HCEC 1CT (cell line): ENCODE measurements around the gene ARMC9.

Source experiments
- DNase-seq: peaks from one replicate; pipeline ENCODE4 v3.0.0-alpha.2; 2017

Gene ARMC9

GRCh38 chr2:231318436-231318835 lies 120.0 kb downstream of the ARMC9 start:
- no peak for DNase-seq

GRCh38 chr2:231318954-231319353 lies 120.5 kb downstream of the ARMC9 start:
- no peak for DNase-seq

DNA sequence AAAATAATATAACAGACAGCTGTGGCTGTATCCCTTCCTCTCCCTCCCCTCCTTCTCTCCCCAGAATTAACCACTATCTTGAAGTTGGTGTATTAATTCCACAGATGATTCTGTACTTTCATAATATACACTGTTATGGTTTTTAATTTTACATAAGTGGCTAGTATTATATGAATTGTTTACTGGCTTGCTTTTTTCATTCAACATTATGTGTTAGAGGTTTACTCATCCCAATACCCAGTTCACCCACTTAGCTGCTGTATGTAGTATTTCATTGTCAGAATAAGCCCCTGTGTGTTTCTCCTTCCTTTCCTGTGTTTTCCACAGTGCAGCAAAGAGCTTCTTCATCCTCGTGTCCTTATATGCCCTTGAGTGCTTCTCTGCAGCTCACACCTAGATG lies 121.4 kb downstream of the ARMC9 start:
- no peak for DNase-seq

- no peak for DNase-seq
These were observed 122.6 kb downstream of the ARMC9 start for GRCh38 chr2:231321021-231321420.

GRCh38 chr2:231321556-231322334 lies 123.3 kb downstream of the ARMC9 start:
- no peak for DNase-seq

- DNase-seq, result no peak
These were observed 124.9 kb downstream of the ARMC9 start for GRCh38 chr2:231323316-231323715.

DNA sequence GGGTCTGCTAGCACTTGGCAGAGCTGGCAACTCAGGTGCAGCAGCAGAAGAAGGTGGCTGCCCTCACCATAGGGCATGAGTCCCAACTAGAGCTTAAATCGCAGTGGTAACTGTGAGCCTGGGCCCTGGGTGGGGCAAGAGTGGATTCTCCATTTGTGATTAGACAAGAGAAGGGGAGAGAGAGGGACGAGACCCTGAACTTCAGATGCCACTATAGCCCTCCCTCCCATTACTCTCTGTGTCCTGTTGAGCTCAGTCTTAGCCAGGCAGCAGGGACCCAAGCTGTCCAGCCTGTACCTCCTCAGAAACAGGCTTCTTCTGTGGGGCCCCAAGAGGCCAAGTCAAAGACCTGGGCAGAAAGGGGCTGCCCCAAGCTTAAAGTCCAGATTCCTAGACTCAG lies 127.4 kb downstream of the ARMC9 start:
- DNase-seq, result no peak

- DNase-seq, result no peak
These were observed 128.0 kb downstream of the ARMC9 start for GRCh38 chr2:231326404-231326803.

DNA sequence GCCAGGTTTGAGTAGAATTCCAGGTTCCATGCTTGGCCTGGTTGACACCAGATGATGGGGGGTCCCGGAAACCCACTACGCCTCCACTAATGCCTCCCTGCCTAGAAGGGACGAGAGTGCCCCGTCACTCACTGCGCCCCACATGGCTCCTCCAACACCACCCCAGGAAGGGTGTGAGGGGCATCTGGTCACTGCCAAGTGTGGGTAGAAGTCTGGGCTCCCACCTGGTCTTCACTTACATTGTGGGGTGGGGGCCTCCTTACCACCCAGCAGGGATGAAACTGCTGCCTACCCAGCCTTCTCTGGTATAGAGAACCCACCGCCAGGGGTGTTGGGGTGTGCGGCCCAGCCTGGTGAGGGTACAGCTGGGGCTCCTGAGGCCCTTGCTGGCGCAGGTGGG lies 131.9 kb downstream of the ARMC9 start:
- DNase-seq, result no peak

DNA sequence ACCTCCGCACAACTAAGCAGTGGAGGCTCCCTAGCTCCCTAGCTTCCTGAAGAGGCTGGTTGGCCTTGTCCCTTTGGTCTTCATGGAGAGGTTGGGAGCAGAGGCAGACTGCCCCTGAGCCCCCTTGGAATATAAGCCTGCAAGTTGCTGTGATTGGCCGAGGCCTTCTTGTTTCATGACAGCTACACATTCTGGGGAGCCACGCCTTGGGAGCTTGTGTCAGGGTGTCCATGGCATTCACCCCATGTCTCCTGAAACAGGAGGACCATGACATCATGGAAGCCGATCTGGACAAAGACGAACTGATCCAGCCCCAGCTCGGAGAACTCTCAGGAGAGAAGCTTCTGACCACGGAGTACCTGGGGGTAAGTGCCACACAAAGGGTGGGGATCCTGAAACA lies 133.1 kb downstream of the ARMC9 start:
- DNase-seq, result no peak

- no peak for DNase-seq
These were observed 134.0 kb downstream of the ARMC9 start for GRCh38 chr2:231332388-231332787.

- peak; percentile 10 for DNase-seq
These were observed 134.6 kb downstream of the ARMC9 start for GRCh38 chr2:231332872-231333500.

GRCh38 chr2:231334179-231334930 lies 135.9 kb downstream of the ARMC9 start:
- no peak for DNase-seq

DNA sequence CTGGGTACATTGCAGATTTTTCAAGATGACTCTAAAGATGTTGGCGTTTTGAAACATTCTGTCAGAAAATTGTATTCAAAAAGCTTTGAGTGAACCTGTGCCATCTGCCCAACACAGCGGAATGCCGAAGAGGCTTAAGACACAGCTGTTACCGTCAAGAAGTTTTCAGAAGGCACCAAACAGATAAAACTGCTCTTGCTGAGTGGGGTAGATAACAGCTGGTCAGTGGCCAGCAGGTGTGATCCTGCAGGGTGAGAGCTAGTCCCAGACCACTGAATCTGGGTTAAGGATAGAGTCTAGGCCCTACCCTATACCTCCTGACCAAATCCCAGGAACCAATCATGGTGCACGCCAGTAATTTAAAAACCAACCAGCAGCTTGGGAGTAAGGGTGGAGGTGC lies 136.6 kb downstream of the ARMC9 start:
- no peak for DNase-seq

- DNase-seq, result no peak
These were observed 137.2 kb downstream of the ARMC9 start for GRCh38 chr2:231335591-231335990.

DNA sequence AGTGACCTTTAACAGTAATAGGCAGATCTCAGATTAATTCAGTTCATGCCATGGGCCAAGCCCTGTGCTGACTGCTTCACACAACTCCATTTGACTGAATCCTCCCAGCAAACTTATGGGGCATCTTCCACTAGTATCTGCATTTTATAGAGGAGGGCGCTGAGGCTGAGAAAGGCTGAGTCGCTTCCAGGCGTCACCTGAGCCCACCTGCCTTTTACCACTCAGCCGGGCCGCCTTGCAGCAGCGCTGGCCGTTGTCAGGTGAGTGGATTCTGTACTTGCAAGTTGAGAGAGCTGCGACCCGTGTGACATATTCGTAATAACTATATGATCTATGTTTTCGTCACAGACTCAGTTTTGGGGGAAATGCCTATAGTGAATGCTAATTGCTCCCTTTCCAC lies 137.8 kb downstream of the ARMC9 start:
- no peak for DNase-seq

DNA sequence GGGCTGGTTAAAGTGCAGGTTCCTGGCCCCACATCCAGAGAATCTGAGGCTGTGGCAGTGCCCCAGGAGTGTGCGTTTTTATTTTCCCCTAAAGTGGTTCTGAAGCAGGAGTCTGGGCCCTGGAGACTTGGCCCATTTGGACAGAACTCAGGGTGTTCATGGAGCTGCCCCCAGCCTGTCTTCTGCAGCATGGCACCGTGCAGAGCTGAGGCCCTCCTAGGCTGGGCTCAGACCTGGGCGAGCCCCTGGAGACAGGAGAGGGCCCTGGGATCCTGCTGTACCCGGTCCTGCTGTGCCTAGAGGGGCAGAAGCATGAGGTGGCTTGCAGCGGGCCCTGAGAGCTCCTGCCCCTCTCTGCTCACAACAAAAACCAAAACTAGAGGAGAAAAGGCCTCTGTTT lies 138.3 kb downstream of the ARMC9 start:
- no peak for DNase-seq

DNA sequence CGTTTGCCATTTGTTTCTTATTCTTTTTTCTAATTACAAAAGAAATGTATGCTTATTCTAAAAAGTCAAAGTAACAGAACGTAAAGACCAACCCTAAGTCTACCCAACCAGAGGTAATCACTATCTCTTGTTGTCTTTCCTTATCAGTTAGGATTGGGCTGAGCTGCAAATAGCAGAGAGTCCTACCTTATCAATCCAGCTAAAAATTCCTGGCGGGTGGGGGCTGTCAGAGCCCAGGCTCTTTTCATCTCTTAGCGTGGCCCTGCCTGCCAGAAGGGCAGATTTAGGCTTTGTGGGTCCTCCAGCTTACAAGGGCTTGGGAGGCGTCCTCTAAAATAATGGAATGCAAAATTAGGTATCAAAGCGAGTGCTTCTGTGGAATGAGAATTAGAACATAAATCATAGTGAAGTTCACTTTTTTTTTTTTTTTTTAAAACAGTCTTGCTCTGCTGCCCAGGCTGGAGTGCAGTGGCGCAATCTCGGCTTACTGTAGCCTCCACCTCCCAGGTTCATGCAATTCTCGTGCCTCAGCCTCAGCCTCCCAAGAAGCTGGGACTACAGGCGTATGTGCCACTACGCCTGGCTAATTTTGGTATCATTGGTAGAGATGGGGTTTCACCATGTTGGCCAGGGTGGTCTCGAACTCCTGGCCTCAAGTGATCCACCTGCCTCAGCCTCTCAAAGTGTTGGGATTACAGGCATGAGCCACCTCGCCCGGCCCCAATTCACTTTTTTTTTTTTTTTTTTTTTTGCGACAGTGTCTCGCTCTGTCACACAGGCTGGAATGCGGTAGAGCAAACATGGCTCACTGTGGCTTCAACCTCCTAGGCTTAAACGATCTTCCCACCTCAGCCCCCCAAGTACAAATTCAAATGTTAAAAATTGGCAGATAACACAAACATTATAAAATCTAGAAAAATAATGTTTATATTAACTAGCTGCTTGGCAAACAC lies 139.7 kb downstream of the ARMC9 start:
- DNase-seq, result no peak

DNA sequence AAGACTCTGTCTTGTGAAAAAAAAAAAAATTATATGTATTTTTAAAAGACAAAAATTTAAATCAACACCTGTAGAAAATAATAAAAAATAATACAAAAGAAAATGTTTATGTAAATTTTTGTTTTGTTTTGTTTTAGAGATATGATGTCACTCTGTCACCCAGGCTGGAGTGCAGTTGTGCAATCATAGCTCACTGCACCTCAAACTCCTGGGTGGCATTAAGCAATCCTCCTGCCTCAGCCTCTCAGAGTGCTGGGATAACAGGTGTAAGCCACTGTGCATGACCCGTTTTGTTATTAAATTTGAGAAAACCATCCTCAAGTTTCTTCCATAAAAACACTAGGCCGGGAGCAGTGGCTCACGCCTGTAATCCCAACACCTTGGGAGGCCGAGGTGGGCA lies 140.9 kb downstream of the ARMC9 start:
- no peak for DNase-seq

DNA sequence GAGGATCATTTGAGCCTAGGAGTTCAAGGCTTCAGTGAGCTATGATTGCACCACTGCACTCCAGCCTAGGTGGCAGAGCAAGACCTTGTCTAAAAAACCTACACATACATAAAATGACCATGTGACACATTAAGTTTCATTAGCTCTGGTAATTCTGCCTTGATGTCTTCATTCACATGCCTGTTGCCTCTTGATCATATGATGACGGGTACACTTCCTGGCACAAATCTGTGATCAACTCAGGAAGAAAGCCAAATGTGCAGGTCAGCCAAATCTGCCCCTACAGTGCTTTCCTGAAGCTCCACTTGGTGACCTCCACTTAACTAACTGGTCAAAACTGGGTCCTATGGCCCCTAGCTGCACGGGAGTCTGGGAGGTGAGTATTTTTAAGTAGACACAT lies 142.7 kb downstream of the ARMC9 start:
- no peak for DNase-seq

DNA sequence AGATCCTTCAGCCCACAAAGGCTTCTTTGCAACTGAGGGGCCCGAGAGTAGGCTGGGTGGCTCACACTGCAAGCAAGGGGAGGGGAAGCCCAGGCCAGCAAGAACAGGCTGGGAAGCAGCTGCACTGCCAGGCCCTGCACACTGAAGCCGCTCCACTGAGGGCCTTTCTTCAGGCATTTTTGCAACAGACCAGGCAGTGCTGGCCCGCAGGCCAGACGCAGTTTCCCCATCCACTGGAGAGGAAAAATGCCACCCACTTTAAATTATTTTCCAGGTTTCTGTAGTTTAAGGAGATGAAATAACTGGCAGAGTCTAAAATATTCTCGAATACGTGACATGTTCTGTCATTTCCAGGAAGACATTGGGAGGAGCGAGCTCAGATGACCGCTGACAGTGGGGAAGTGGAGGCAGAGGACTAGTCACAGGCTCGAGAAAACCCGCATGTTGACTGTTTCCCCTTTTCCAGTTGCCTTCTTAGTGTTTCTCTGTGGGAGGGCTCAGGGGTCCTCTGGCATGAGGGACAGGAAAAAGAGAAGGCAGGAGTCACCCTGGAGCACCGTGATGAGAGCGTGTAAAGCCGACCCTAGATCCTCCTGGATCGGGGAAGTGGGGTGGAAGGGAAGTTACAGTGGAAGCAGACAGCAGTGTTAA lies 143.8 kb downstream of the ARMC9 start:
- no peak for DNase-seq

DNA sequence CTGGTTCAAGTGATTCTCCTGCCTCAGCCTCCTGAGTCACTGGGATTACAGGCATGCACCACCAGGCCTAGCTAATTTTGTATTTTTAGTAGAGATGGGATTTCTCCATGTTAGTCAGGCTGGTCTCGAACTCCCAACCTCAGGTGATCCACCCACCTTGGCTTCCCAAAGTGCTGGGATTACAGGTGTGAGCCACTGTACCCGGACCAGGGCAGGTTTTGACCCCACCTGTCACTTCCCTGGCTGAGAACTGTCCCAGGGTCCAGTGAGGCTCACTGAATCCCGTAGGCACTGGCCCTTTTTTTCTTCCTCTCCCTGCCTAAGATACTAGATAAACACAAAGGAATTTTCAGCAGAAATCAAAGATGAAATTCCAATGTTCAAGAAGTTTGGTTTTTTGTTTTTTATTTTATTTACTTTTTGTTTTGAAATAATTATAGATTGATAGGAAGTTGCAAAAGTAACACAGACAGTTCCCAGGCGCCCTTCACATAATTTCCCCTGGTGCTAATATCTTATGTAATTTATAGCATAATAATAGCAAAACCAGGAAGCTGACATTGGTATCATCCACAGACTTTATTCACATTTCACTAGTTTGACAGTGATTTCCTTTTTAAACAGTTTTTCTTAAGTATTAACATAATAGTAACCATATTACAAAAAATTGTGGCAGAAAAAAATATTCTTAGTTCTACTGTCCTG lies 144.7 kb downstream of the ARMC9 start:
- no peak for DNase-seq
